Epithelial cell of esophagus (primary cell): ENCODE measurements around the gene INPP5A.

Experiments used
- DNase-seq: peaks from one replicate; pipeline ENCODE4 v3.0.0; 2010; ENCODE audit warnings: low read depth
- H3K4me3 ChIP-seq: 2 replicates; pipeline ENCODE4 v1.5.1; 2011; ENCODE audit warnings: mild to moderate bottlenecking, low read length, control low read depth
- CTCF ChIP-seq: IDR thresholded peaks from 2 replicates; pipeline ENCODE4 v1.5.1; 2011; ENCODE audit warnings: low read depth, mild to moderate bottlenecking, low read length, control low read depth, inconsistent platforms; ENCODE audit not compliant: insufficient read depth; ENCODE audit errors: missing control alignments

The INPP5A gene

DNA sequence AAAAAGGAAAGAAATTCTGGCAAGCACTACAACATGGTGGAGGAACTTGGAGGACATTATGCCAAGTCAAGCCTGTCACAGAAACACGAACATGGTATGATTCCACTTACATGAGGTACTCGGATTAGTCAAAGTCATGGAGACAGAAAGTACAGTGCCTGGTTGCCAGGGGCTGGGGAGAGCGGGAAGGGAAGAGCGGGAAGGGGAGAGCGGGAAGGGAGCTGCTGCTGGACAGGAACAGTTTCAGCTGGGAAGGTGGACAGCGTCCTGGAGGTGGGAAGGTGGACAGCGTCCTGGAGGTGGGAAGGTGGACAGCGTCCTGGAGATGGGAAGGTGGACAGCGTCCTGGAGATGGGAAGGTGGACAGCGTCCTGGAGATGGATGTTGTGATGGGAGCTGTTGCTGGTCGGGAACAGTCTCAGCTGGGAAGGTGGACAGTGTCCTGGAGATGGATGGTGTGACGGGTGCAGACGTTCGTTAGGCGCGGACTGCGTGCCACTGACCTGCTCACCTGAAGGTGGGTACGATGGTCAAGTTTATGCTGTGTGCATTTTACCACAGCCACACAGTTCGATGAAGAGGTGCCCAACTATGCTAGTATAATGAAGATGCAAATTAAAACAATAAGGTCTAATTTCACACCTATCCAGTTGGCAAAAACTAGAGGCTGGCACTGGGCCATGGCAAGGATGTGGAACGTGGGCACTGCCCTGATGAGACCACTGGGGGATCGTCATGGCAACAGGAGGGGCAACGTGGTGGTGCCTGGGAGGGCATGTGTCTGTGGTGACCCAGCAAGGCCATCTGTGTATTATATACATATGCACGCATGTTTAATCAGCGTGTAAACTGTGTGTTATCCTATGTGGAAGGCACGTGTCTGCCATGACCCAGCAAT lies 144.5 kb downstream of the INPP5A start:
- DNase-seq, result no peak
- no peak for TF ChIP-seq CTCF

GRCh38 chr10:132684164-132684891 lies 146.7 kb downstream of the INPP5A start:
- peak; percentile 67 for DNase-seq
- no peak overlapping the region for H3K4me3 ChIP-seq
- no peak for TF ChIP-seq CTCF

More for the DNA sequence above, 144.5 kb downstream of the INPP5A start:
- H3K4me3 ChIP-seq, result no peak overlapping the region

- TF ChIP-seq CTCF, result no peak
- DNase-seq, result peak; percentile 64
- H3K4me3 ChIP-seq, result no peak overlapping the region
These were observed 147.7 kb downstream of the INPP5A start for GRCh38 chr10:132685101-132685891.

DNA sequence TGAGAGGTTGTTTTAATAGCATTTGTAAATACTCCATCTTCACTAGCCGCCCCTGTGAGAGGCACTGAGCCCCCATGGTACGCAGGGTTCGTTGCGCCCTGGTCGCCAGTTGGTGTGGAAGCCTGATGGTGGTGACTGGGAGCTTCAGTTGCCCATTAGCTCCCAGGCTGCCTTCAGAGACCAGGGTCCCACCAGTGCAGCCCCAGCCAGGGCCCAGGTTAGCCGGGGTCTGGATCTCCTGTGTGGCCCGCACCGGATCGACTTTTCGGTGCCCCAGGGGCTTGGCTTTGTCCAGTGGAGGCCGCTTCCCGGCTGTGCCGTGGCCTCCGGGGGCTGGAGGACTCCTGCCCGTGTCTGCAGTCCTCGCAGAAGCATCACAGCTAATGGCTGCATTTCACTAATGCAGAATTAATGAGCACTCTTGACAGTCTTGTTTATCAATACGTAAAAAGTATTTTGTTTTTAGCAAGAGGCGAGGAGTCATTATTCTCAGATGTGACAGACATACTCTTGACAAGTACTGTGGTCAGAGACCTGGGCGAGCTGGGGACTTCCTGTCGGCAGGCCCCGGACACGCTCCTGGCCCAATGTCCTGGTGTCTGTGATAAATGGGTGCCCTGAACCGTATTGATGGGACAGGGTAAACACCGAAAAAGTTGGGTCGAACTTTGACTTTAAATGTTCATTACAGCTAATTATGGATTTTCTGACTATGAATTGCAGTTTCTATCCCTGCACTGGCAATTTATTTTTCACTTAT lies 148.5 kb downstream of the INPP5A start:
- DNase-seq, result no peak
- H3K4me3 ChIP-seq, result no peak overlapping the region
- TF ChIP-seq CTCF, result no peak

DNA sequence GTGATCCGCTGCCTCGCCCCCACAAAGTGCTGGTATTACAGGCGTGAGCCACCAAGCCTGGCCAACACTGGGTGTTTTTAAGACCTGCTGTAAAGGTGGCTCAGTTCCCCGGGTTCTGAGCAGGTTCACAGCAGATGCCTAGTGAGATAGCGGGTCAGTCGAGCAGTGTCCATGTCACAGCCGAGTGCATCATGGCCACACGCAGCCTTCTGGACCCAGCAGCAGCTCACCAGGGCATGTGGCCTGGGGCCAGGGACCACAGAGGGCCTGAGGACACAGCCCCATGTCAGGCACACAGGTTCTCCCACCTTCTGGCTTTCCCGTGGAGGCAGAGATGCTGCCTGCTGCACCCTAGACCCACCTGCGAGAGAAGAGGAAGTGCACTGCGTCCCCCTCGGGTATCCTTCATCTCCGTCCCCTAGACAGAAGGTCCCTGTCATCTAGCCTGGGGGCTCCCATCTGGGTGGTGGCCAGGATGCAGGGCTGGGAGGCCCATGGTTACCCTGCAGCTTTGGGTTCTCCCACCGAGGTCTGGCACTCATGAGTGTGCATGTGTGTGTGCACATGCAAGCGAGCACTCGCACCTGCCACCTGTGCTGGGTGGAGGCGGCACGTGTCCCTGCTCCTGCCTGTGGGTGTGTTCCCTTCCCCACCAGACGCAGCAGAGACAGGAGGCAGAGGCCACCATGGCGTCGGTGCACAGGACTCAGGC lies 149.8 kb downstream of the INPP5A start:
- DNase-seq, result no peak
- no peak for TF ChIP-seq CTCF
- no peak overlapping the region for H3K4me3 ChIP-seq
